Lower lobe of right lung (tissue), 2 donors: Measurements from ENCODE around the gene RBFOX2. TPM values are rescaled to one million over a fixed set of nuclear protein-coding genes. Genes with fewer than 3 reads are reported as not detected.
"Not testable (repeated sequence)": the region's sequence is repeated elsewhere in the genome, so short reads cannot be mapped to it uniquely, and the experiment has no call there.

Experiments
- ATAC-seq, 2 donors: fragments of 200-7000 bp; cut with Tn5 transposase; one replicate each; pipeline ENCODE4 v1.9.1; 2020 to 2022; ENCODE audit warnings: mild to moderate bottlenecking in 2 of 2, moderate library complexity in 2 of 2
- DNase-seq: peaks from one replicate; pipeline ENCODE4 v3.0.0-alpha.2; 2020
- H3K27ac ChIP-seq: fragments of 200-600 bp; one replicate; pipeline ENCODE4 v1.8.0; 2022
- H3K27me3 ChIP-seq: fragments of 200-600 bp; one replicate; pipeline ENCODE4 v1.8.0; 2022; ENCODE audit warnings: low read depth
- H3K36me3 ChIP-seq: fragments of 200-600 bp; one replicate; pipeline ENCODE4 v1.8.0; 2022; ENCODE audit warnings: mild to moderate bottlenecking
- H3K4me1 ChIP-seq: fragments of 200-600 bp; one replicate; pipeline ENCODE4 v1.8.0; 2022
- H3K4me3 ChIP-seq: fragments of 200-600 bp; one replicate; pipeline ENCODE4 v1.8.0; 2022; ENCODE audit warnings: mild to moderate bottlenecking
- H3K9me3 ChIP-seq: fragments of 200-600 bp; one replicate; pipeline ENCODE4 v1.8.0; 2022
- intact Hi-C: fragments of 100-400 bp; cut with DNase I; formaldehyde crosslinking; loops from one replicate; pipeline ENCODE4 v1.11.0; 2022
- total RNA-seq: library from RNA; stranded (reverse); fragmentation: NEBNext Ultra II Directional; extraction: Animal tissue kit (Norgen Biotek cat#: 25700); gene quantifications from one replicate; pipeline ENCODE4 v1.2.1, GENCODE V29; 2021
- TF ChIP-seq, protein P1 (sequence below): fragments of 200-600 bp; IDR thresholded peaks from one replicate; pipeline ENCODE4 v1.8.0; 2022; ENCODE audit warnings: antibody characterized with exemption, mild to moderate bottlenecking
- donor health status: DM: no; HTN: yes; CAD: no; lungs with severe emphysema.

RBFOX2 gene
- total RNA-seq, 1 donor from 2014 or later: 50.1 TPM

DNA sequence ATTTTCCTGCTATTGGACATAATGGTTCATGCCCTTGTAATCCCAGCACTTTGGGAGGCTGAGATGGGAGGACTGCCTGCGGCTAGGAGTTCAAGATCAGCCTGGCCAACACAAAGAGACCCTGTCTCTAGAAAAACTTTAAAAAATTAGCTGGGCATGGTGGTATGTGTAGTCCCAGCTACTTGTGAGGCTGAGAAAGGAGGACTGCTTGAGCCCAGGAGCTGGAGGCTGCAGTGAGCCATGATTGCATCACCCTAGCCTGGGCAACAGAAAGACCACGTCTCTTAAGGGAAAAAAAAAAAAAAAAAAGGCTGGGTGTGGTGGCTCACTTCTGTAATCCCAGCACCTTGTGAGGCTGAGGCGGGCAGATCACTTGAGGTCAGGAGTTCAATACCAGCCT is 217.0 kb downstream of the RBFOX2 start:
- H3K27ac ChIP-seq: no peak overlapping the region
- no peaks in the 10 kb centered on the region for H3K4me1 ChIP-seq
- TF ChIP-seq, protein P1, sequence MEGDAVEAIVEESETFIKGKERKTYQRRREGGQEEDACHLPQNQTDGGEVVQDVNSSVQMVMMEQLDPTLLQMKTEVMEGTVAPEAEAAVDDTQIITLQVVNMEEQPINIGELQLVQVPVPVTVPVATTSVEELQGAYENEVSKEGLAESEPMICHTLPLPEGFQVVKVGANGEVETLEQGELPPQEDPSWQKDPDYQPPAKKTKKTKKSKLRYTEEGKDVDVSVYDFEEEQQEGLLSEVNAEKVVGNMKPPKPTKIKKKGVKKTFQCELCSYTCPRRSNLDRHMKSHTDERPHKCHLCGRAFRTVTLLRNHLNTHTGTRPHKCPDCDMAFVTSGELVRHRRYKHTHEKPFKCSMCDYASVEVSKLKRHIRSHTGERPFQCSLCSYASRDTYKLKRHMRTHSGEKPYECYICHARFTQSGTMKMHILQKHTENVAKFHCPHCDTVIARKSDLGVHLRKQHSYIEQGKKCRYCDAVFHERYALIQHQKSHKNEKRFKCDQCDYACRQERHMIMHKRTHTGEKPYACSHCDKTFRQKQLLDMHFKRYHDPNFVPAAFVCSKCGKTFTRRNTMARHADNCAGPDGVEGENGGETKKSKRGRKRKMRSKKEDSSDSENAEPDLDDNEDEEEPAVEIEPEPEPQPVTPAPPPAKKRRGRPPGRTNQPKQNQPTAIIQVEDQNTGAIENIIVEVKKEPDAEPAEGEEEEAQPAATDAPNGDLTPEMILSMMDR: no peak
- DNase-seq (no peak), ATAC-seq (no peak)
- no peak overlapping the region for H3K4me3 ChIP-seq
- intact Hi-C loops: no loop called here
- H3K36me3 ChIP-seq: peaks cover 19% of the 10 kb centered on the region
- H3K9me3 ChIP-seq: no peaks in the 10 kb centered on the region
- H3K27me3 ChIP-seq: no peaks in the 10 kb centered on the region

DNA sequence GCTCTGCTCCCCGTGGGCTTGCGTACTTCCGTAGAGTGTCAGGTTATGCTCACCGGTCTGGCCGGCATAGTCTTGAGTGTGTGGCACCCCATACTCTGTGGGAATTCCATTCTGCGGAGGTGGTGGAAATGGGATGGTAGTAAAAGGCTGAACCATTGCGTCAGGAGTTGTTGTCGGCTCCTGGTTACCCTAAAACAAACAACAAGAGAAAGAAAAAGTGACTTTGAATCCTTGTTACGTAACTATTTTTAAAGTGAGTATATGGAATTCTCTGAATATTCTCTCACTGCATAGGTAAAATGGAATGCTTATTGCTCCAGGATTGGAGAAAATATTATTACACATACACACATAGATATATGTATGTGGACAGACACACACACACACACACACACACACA is 218.8 kb downstream of the RBFOX2 start:
- Histone ChIP-seq H3K4me3 (no peak overlapping the region), H3K9me3 (no peaks in the 10 kb centered on the region), H3K36me3 (peaks cover 19% of the 10 kb centered on the region), H3K4me1 (no peaks in the 10 kb centered on the region), H3K27ac (no peak overlapping the region), H3K27me3 (no peaks in the 10 kb centered on the region)
- intact Hi-C loops: no loop called here
- no peak for DNase-seq
- TF ChIP-seq, protein P1: no peak
- ATAC-seq: no peak

DNA sequence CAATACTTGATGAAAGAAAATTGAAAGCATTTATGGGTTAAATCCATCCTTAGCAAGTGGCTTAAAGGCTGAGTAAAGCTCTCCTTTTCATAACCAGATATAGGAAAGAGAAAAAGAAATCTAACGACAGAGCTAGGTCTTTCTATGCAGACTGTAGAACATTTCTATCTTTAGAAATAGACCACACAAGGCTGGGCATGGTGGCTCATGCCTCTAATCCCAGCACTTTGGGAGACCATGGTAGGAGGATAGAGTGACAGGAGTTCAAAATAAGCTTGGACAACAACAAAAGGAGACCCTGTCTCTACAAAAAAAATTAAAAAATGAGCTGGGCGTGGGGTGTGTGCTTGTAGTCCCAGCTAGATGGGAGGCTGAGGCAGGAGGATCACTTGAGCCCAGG is 220.2 kb downstream of the RBFOX2 start:
- ATAC-seq (no peak), DNase-seq (no peak)
- TF ChIP-seq, protein P1: no peak
- H3K9me3 ChIP-seq: no peaks in the 10 kb centered on the region
- no peaks in the 10 kb centered on the region for H3K27me3 ChIP-seq
- no peak overlapping the region for H3K27ac ChIP-seq
- H3K36me3 ChIP-seq: peaks cover 19% of the 10 kb centered on the region
- no peaks in the 10 kb centered on the region for H3K4me1 ChIP-seq
- H3K4me3 ChIP-seq: no peak overlapping the region
- intact Hi-C loops: no loop called here

DNA sequence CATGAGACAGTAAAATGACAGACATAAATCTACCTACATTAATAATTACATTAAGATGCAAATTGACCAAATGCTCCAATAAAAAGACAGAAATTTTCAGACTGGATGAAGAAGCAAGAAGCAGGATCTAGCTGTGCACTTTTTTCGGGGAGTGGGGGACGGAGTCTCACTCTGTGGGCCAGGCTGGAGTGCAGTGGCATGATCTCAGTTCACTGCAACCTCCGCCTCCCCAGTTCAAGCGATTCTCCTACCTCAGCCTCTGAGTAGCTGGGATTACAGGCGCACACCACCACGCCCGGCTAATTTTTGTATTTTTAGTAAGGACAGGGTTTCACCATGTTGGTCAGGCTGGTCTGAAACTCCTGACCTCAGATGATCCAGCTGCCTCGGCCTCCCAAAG is 222.0 kb downstream of the RBFOX2 start:
- DNase-seq, H3K9me3 ChIP-seq, H3K4me3 ChIP-seq, ATAC-seq, H3K4me1 ChIP-seq, H3K27ac ChIP-seq, H3K27me3 ChIP-seq, intact Hi-C loops: not testable (repeated sequence)
- H3K36me3 ChIP-seq: peaks cover 19% of the 10 kb centered on the region

DNA sequence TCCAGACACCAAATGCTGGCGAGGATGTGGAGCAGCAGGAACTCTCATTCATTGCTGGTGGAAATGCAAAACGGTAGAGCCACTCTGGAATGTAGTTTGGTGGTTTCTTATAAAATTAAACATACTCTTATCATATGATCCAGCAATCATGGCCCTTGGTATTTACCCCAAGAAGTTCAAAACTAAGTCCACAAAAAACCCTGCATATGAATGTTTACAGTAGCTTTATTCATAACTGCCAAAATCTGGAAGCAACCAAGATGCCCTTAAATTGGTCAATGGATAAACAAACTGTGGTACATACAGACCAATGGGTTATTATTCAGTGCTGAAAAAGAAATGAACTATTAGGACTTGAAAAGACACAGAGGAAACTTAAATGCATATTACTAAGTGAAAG is 223.2 kb downstream of the RBFOX2 start:
- no peaks in the 10 kb centered on the region for H3K4me1 ChIP-seq
- H3K9me3 ChIP-seq: no peaks in the 10 kb centered on the region
- H3K36me3 ChIP-seq: peaks cover 19% of the 10 kb centered on the region
- TF ChIP-seq, protein P1: no peak
- ATAC-seq: no peak
- intact Hi-C loops: no loop called here
- DNase-seq: no peak
- H3K27me3 ChIP-seq: no peaks in the 10 kb centered on the region
- no peak overlapping the region for H3K4me3 ChIP-seq
- H3K27ac ChIP-seq: no peak overlapping the region

DNA sequence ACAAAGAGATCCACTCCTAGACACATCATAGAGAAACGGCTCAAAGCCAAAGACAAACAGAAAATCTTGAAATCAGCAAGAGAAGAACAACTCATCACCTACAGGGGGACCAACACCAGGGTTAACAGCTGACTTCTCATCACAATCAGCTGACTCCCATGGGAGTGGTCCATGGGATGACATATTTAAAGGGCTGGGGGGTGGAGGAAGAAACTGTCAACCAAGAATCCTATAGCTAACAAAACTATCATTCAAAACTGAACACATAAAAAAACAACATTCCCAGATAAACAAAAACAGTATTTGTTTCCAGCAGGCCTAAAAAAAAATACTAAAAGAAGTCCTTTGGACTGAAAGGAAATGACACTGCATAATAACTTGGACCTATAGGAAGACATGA is 224.2 kb downstream of the RBFOX2 start:
- ATAC-seq (no peak), DNase-seq (no peak)

More for the DNA sequence above, 224.2 kb downstream of the RBFOX2 start:
- TF ChIP-seq, protein P1: no peak
- Histone ChIP-seq H3K4me3 (no peak overlapping the region), H3K27me3 (no peaks in the 10 kb centered on the region), H3K27ac (no peak overlapping the region), H3K36me3 (peaks cover 14% of the 10 kb centered on the region), H3K4me1 (no peaks in the 10 kb centered on the region), H3K9me3 (no peaks in the 10 kb centered on the region)
- intact Hi-C loops: no loop called here
